Kidney epithelial cell (primary cell): ENCODE data around the gene SBF1. TPM values are rescaled to one million over a fixed set of nuclear protein-coding genes. Genes with fewer than 3 reads are reported as not detected.

Experiments used
- DNase-seq: peaks from one replicate; pipeline ENCODE4 v3.0.0-alpha.2; 2010; ENCODE audit warnings: low read depth
- H3K27me3 ChIP-seq: 2 replicates; pipeline ENCODE4 v1.6.0; 2011; ENCODE audit warnings: low read length; ENCODE audit not compliant: control insufficient read depth, insufficient read depth
- H3K36me3 ChIP-seq: 2 replicates; pipeline ENCODE4 v1.5.1; 2011; ENCODE audit warnings: low read length; ENCODE audit not compliant: control insufficient read depth, insufficient read depth
- H3K4me3 ChIP-seq: 2 replicates; pipeline ENCODE4 v1.5.1; 2011; ENCODE audit warnings: low read depth, mild to moderate bottlenecking, control low read depth, low read length
- CTCF ChIP-seq: IDR thresholded peaks from 2 replicates; pipeline ENCODE4 v1.5.1; 2011; ENCODE audit warnings: mild to moderate bottlenecking, moderate library complexity, low read length, control low read depth, inconsistent platforms; ENCODE audit not compliant: insufficient read depth, poor library complexity, severe bottlenecking
- total RNA-seq: library from RNA; depleted of rRNA; stranded (reverse); fragments of >200 nt; gene quantifications from 2 replicates; pipeline ENCODE4 v1.2.3, GENCODE V29; 2015

Gene SBF1
- total RNA-seq, 1 donor from 2014 or later: 96.6 TPM

- DNase-seq: no peak
- no peak for TF ChIP-seq CTCF
- no peak overlapping the region for H3K4me3 ChIP-seq
Measured at GRCh38 chr22:50488006-50488677, 13.3 kb upstream of the SBF1 start.

GRCh38 chr22:50487290-50488005, 12.6 kb upstream of the SBF1 start:
- Histone ChIP-seq H3K27me3 (peaks cover 3% of the 10 kb centered on the region), H3K4me3 (no peak overlapping the region), H3K36me3 (no peaks in the 10 kb centered on the region)
- no peak for DNase-seq
- no peak for TF ChIP-seq CTCF

More at GRCh38 chr22:50488006-50488677, 13.3 kb upstream of the SBF1 start:
- Histone ChIP-seq H3K27me3 (peaks cover 3% of the 10 kb centered on the region), H3K36me3 (no peaks in the 10 kb centered on the region)

- no peak for TF ChIP-seq CTCF
- no peak for DNase-seq
- no peaks in the 10 kb centered on the region for H3K36me3 ChIP-seq
- H3K4me3 ChIP-seq: no peak within 1 kb of the TSS
- peaks cover 6% of the 10 kb centered on the region for H3K27me3 ChIP-seq
Measured at GRCh38 chr22:50486561-50487289, 11.9 kb upstream of the SBF1 start, which contains the start of gene MIOX. Gene MIOX, plus strand, starts transcription at chr22:50486859. Its CDS starts 39 bp downstream, at chr22:50486898.

- no peak for DNase-seq
- Histone ChIP-seq H3K4me3 (no peak overlapping the region), H3K27me3 (peaks cover 12% of the 10 kb centered on the region), H3K36me3 (no peaks in the 10 kb centered on the region)
- no peak for TF ChIP-seq CTCF
Measured at GRCh38 chr22:50485221-50486131, 10.6 kb upstream of the SBF1 start.
